Mesenchymal stem cell (in vitro differentiated cells and primary cell): ENCODE measurements around the gene CCDC9B.

Experiments
- DNase-seq: peaks from one replicate; pipeline ENCODE4 v3.0.0-alpha.2; 2013
- H2AFZ ChIP-seq: one replicate; pipeline ENCODE4 v1.6.1; 2013; ENCODE audit warnings: low read depth, mild to moderate bottlenecking, control low read depth, inconsistent platforms, low read length, moderate library complexity
- H2AK5ac ChIP-seq: 2 replicates; pipeline ENCODE4 v1.6.1; 2013; ENCODE audit warnings: low read length, moderate library complexity, mild to moderate bottlenecking, inconsistent platforms; ENCODE audit not compliant: severe bottlenecking
- H2BK120ac ChIP-seq: one replicate; pipeline ENCODE4 v1.6.1; 2013; ENCODE audit warnings: low read depth, mild to moderate bottlenecking, inconsistent platforms, low read length, moderate library complexity
- H2BK12ac ChIP-seq, 2 experiments: one replicate each; pipeline ENCODE4 v1.6.1; 2013; ENCODE audit warnings: inconsistent platforms in 2 of 2, low read length in 2 of 2, mild to moderate bottlenecking in 2 of 2, moderate library complexity in 2 of 2, control low read depth in 1 of 2
- H2BK15ac ChIP-seq: one replicate; pipeline ENCODE4 v1.6.1; 2013; ENCODE audit warnings: mild to moderate bottlenecking, low read depth, inconsistent platforms; ENCODE audit not compliant: poor library complexity, severe bottlenecking
- H2BK5ac ChIP-seq: 2 replicates; pipeline ENCODE4 v1.6.1; 2013; ENCODE audit warnings: low read depth, mild to moderate bottlenecking, low read length, control low read depth, inconsistent platforms; ENCODE audit not compliant: poor library complexity, severe bottlenecking
- H3K14ac ChIP-seq, 2 experiments: one replicate each; pipeline ENCODE4 v1.6.1; 2013; ENCODE audit warnings: inconsistent platforms in 2 of 2, low read length in 2 of 2, control low read depth in 1 of 2, mild to moderate bottlenecking in 1 of 2, moderate library complexity in 1 of 2
- H3K18ac ChIP-seq, 2 experiments: one replicate each; pipeline ENCODE4 v1.6.1; 2013; ENCODE audit warnings: inconsistent platforms in 2 of 2, low read length in 2 of 2, control low read depth in 1 of 2, low read depth in 1 of 2, mild to moderate bottlenecking in 1 of 2
- H3K23ac ChIP-seq, 2 experiments: one replicate each; pipeline ENCODE4 v1.6.1; 2013; ENCODE audit warnings: inconsistent platforms in 2 of 2, low read length in 2 of 2, mild to moderate bottlenecking in 2 of 2, moderate library complexity in 2 of 2, control low read depth in 1 of 2
- H3K27ac ChIP-seq: 2 replicates; pipeline ENCODE4 v1.5.1; 2013; ENCODE audit warnings: mild to moderate bottlenecking, moderate library complexity, low read length, control low read depth, inconsistent platforms; ENCODE audit not compliant: poor library complexity, severe bottlenecking
- H3K27me3 ChIP-seq, 2 experiments: 2 replicates each; pipeline versions ENCODE4 v1.6.1 to v1.7.0; 2013; ENCODE audit warnings: low read length in 2 of 2, mild to moderate bottlenecking in 2 of 2, moderate library complexity in 2 of 2, control low read depth in 1 of 2, inconsistent platforms in 1 of 2; ENCODE audit not compliant: control insufficient read depth in 1 of 2, insufficient read depth in 1 of 2
- H3K36me3 ChIP-seq, 2 experiments: 2 replicates each; pipeline versions ENCODE4 v1.6.1 to v1.7.0; 2013; ENCODE audit warnings: low read length in 2 of 2, control low read depth in 1 of 2, inconsistent platforms in 1 of 2, low read depth in 1 of 2, mild to moderate bottlenecking in 1 of 2; ENCODE audit not compliant: insufficient read depth in 2 of 2, control insufficient read depth in 1 of 2
- H3K4ac ChIP-seq, 2 experiments: one replicate each; pipeline ENCODE4 v1.6.1; 2013; ENCODE audit warnings: inconsistent platforms in 2 of 2, low read length in 2 of 2, mild to moderate bottlenecking in 2 of 2, moderate library complexity in 2 of 2, control low read depth in 1 of 2, low read depth in 1 of 2
- H3K4me1 ChIP-seq: 2 replicates; pipeline ENCODE4 v1.6.1; 2013; ENCODE audit warnings: low read depth, low read length, control low read depth; ENCODE audit not compliant: control insufficient read depth, insufficient read depth
- H3K4me2 ChIP-seq: 2 replicates; pipeline ENCODE4 v1.6.1; 2013; ENCODE audit warnings: low read length, mild to moderate bottlenecking, inconsistent platforms; ENCODE audit not compliant: poor library complexity, severe bottlenecking
- H3K4me3 ChIP-seq, 2 experiments: 2 replicates each; pipeline versions ENCODE4 v1.5.1 to v1.7.0; 2013; ENCODE audit warnings: low read length in 2 of 2, mild to moderate bottlenecking in 2 of 2, control low read depth in 1 of 2, low read depth in 1 of 2; ENCODE audit not compliant: insufficient read depth in 1 of 2
- H3K79me1 ChIP-seq: replicated peaks from 2 replicates; pipeline ENCODE4 v1.6.1; 2013; ENCODE audit warnings: mild to moderate bottlenecking, control low read depth, low read length, inconsistent platforms; ENCODE audit not compliant: poor library complexity, severe bottlenecking
- H3K9ac ChIP-seq: 2 replicates; pipeline ENCODE4 v1.7.0; 2013; ENCODE audit warnings: mild to moderate bottlenecking, low read length, moderate library complexity
- H3K9me3 ChIP-seq: 2 replicates; pipeline ENCODE4 v1.7.0; 2013; ENCODE audit warnings: mild to moderate bottlenecking, low read length; ENCODE audit not compliant: control insufficient read depth
- H4K8ac ChIP-seq: one replicate; pipeline ENCODE4 v1.6.1; 2013; ENCODE audit warnings: inconsistent platforms, mild to moderate bottlenecking, low read length, moderate library complexity
- H4K91ac ChIP-seq: one replicate; pipeline ENCODE4 v1.6.1; 2013; ENCODE audit warnings: mild to moderate bottlenecking, low read length, inconsistent platforms
- WGBS: methylation state at CpG from one replicate; pipeline ENCODE4 v1.1.7; 2013; ENCODE audit warnings: mixed read lengths; 5-methylcytosine and 5-hydroxymethylcytosine counted together

Gene CCDC9B

DNA sequence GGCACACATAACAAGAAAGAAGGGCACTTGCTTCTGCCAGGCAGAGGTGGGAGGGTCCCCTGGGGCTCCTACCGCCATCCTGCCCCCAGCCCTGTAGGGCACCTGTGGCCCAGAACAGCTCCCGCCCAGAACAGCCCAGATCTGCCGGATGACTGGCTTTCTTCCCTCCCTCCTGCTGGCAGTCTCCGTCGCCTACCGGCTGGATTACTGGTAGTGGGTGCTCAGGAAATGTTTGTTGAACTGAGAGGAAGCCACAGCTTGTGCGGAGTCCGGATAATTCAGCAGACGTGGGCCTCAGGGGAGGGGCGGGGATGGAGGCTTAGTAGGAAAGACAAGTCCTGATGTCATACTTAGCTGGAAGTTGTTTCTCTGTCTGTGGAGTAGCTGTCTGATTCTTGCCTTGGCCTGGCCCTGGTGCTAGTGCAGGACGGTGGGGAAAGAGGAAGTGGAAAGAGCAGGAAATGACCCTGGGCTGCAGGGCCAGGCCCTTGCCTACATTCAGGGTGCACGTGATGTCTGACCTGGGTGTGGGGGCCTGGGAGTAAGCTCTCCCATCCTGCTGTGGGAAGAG lies 6.7 kb downstream of the CCDC9B start:
- H3K79me1 ChIP-seq: peaks cover 26% of the 10 kb centered on the region
- whole genome bisulfite sequencing: 7% methylated on average over 12 of the region's 12 CpGs
- peak overlapping the region; percentile 70 to 84 for H2BK12ac ChIP-seq
- H3K18ac ChIP-seq: peak overlapping the region; percentile 87 to 97
- peak overlapping the region; percentile 77 for H4K8ac ChIP-seq
- H3K27me3 ChIP-seq: no peaks in the 10 kb centered on the region
- H4K91ac ChIP-seq: peak overlapping the region; percentile 85
- peaks cover 9 to 46% of the 10 kb centered on the region in 2 experiments for H3K36me3 ChIP-seq
- no peak overlapping the region for H3K23ac ChIP-seq
- H3K4me2 ChIP-seq: no peak overlapping the region
- peak overlapping the region; percentile 68 for H2BK15ac ChIP-seq
- DNase-seq: peak; percentile 96
- no peak overlapping the region for H2AFZ ChIP-seq
- peak overlapping the region; percentile 41 for H3K9ac ChIP-seq
- peak overlapping the region; percentile 28 for H2AK5ac ChIP-seq
- peak overlapping the region in 1 of 2 experiments; percentile 21 for H3K4me3 ChIP-seq
- peaks cover 66% of the 10 kb centered on the region for H3K4me1 ChIP-seq
- peak overlapping the region; percentile 76 for H3K27ac ChIP-seq
- H3K4ac ChIP-seq: peak overlapping the region; percentile 79 to 96
- H3K9me3 ChIP-seq: no peaks in the 10 kb centered on the region
- H3K14ac ChIP-seq: no peak overlapping the region
- H2BK5ac ChIP-seq: no peak overlapping the region
- peak overlapping the region; percentile 94 for H2BK120ac ChIP-seq

DNA sequence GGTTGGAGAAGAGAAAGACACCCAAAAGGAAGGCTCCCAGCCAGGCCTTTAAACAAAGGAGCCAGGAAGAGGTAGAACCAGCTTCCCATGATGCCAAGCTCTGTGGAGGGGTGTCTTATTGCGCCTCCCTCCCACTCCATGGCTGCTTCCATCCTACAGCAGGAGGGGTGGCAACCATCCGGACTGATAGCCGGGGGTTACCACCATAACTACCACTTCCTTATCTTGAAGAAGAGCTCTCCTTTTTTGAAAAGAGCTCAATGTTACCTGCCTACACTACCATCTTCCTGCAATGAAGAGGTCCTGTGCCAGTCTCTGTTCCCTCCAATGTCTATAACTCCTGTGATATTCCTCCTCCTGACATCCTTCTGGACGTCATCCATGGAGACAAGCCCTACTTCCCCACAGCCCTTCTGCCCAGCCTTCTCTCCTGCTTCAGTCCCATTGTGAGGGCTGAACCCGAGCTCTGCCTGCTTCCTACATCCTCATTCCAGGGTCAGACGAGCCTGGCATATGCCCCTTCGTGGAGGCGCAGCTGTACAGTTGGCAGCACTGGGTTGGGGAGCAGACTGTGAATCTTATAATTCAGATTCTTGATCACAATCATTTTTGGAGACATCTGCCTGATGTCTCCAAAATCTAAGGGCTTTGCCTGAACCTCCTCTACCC lies 8.5 kb downstream of the CCDC9B start:
- H2BK5ac ChIP-seq: no peak overlapping the region
- H4K91ac ChIP-seq: peak overlapping the region; percentile 64
- H3K4me1 ChIP-seq: peaks cover 55% of the 10 kb centered on the region
- peak overlapping the region; percentile 85 to 91 for H2BK12ac ChIP-seq
- peak overlapping the region in 1 of 2 experiments; percentile 84 for H3K14ac ChIP-seq
- H3K36me3 ChIP-seq: peaks cover 9 to 42% of the 10 kb centered on the region in 2 experiments
- peak overlapping the region in 1 of 2 experiments; percentile 85 for H3K18ac ChIP-seq
- H3K27me3 ChIP-seq: no peaks in the 10 kb centered on the region
- no peak overlapping the region for H2AFZ ChIP-seq
- H2AK5ac ChIP-seq: peak overlapping the region; percentile 62
- 87% methylated on average over 8 of the region's 8 CpGs for WGBS
- peak overlapping the region; percentile 71 for H2BK15ac ChIP-seq
- H3K4me2 ChIP-seq: no peak overlapping the region
- no peak overlapping the region for H2BK120ac ChIP-seq
- H3K27ac ChIP-seq: no peak overlapping the region
- no peak overlapping the region for H3K9ac ChIP-seq
- no peaks in the 10 kb centered on the region for H3K9me3 ChIP-seq
- DNase-seq: no peak
- H3K23ac ChIP-seq: peak overlapping the region in 1 of 2 experiments; percentile 19
- H3K4ac ChIP-seq: peak overlapping the region in 1 of 2 experiments; percentile 73
- no peak overlapping the region for H3K4me3 ChIP-seq
- peaks cover 21% of the 10 kb centered on the region for H3K79me1 ChIP-seq
- H4K8ac ChIP-seq: peak overlapping the region; percentile 78

DNA sequence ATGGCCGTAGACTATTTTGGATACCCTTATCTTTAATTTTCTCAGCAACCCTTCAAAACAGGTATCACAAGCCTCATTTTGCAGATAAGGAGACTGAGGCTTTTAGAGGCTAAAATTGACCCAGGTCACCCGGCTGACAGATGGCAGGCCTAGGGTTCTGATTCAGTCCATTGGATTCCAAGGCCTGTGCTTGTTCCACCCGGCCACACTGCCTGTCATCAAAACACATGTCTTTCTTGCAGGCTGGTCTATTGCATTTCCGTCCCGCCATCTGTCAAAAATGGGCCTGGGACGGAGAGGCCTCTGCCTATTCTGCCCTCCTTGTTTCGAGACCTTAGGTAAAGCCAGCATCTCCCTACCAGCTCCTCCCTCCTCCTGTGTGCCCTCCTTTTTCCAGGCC lies 9.1 kb downstream of the CCDC9B start:
- Histone ChIP-seq H3K9ac (no peak overlapping the region), H4K8ac (no peak overlapping the region), H3K4me3 (no peak overlapping the region), H2BK5ac (no peak overlapping the region), H2BK120ac (no peak overlapping the region), H3K4me1 (peaks cover 57% of the 10 kb centered on the region), H3K36me3 (peaks cover 8 to 36% of the 10 kb centered on the region in 2 experiments), H3K14ac (no peak overlapping the region), H3K23ac (no peak overlapping the region), H2AK5ac (peak overlapping the region; percentile 62), H3K27me3 (no peaks in the 10 kb centered on the region), H3K18ac (peak overlapping the region in 1 of 2 experiments; percentile 55), H3K4me2 (no peak overlapping the region), H3K9me3 (no peaks in the 10 kb centered on the region), H3K79me1 (peaks cover 16% of the 10 kb centered on the region), H3K27ac (no peak overlapping the region), H2BK12ac (peak overlapping the region in 1 of 2 experiments; percentile 4), H3K4ac (no peak overlapping the region), H2AFZ (no peak overlapping the region), H4K91ac (no peak overlapping the region), H2BK15ac (no peak overlapping the region)
- no peak for DNase-seq
- 92% methylated on average over 7 of the region's 7 CpGs for WGBS

DNA sequence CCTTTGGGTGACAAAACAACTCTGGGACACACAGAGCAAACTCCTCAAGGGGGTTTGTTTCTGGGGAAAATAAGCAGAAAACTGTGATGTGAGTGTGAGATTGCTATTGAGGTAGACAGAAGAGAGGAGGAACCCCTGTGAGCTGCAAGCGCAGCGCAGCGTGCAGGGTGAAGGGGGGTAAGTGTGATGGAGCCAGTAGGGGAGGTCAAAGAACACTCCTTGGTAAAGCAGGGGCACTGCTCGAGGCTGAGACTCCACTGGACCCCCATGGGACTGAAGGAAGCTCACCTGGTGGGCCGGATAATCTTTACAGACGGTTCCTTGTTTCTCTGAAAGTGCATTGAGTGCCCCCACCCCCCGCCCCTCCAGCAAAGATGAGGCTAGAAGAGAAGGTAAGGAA lies 9.7 kb downstream of the CCDC9B start:
- H3K14ac ChIP-seq: no peak overlapping the region
- peak overlapping the region in 1 of 2 experiments; percentile 28 for H3K4ac ChIP-seq
- peak overlapping the region; percentile 74 for H4K8ac ChIP-seq
- no peak overlapping the region for H2BK5ac ChIP-seq
- 99% methylated on average over 6 of the region's 7 CpGs for WGBS
- H2AK5ac ChIP-seq: no peak overlapping the region
- H4K91ac ChIP-seq: peak overlapping the region; percentile 21
- H3K36me3 ChIP-seq: peaks cover 5 to 30% of the 10 kb centered on the region in 2 experiments
- no peaks in the 10 kb centered on the region for H3K9me3 ChIP-seq
- H3K27ac ChIP-seq: no peak overlapping the region
- H2BK120ac ChIP-seq: peak overlapping the region; percentile 6
- H2BK12ac ChIP-seq: peak overlapping the region; percentile 3 to 70
- no peak for DNase-seq
- H2BK15ac ChIP-seq: peak overlapping the region; percentile 53
- no peak overlapping the region for H3K23ac ChIP-seq
- H3K79me1 ChIP-seq: peaks cover 10% of the 10 kb centered on the region
- no peak overlapping the region for H3K4me3 ChIP-seq
- no peak overlapping the region for H2AFZ ChIP-seq
- peak overlapping the region; percentile 37 to 77 for H3K18ac ChIP-seq
- H3K27me3 ChIP-seq: no peaks in the 10 kb centered on the region
- peaks cover 51% of the 10 kb centered on the region for H3K4me1 ChIP-seq
- no peak overlapping the region for H3K4me2 ChIP-seq
- H3K9ac ChIP-seq: no peak overlapping the region
